GM10266 (cell line): ENCODE data around the gene KNSTRN.

Experiments
- DNase-seq: peaks from one replicate; pipeline ENCODE4 v3.0.0; 2012; ENCODE audit errors: extremely low spot score
- CTCF ChIP-seq: IDR thresholded peaks from 2 replicates; pipeline ENCODE4 v1.5.1; 2012; ENCODE audit warnings: mild to moderate bottlenecking, low read depth; ENCODE audit not compliant: control insufficient read depth, insufficient read depth; ENCODE audit errors: missing control alignments

Gene KNSTRN

GRCh38 chr15:40427188-40427587 is 44.7 kb downstream of the KNSTRN start:
- TF ChIP-seq CTCF: no peak
- DNase-seq: no peak

- no peak for TF ChIP-seq CTCF
- DNase-seq: no peak
These were observed 45.7 kb downstream of the KNSTRN start for GRCh38 chr15:40428185-40428584.

- no peak for TF ChIP-seq CTCF
- DNase-seq: no peak
These were observed 46.7 kb downstream of the KNSTRN start for GRCh38 chr15:40429068-40429710.

DNA sequence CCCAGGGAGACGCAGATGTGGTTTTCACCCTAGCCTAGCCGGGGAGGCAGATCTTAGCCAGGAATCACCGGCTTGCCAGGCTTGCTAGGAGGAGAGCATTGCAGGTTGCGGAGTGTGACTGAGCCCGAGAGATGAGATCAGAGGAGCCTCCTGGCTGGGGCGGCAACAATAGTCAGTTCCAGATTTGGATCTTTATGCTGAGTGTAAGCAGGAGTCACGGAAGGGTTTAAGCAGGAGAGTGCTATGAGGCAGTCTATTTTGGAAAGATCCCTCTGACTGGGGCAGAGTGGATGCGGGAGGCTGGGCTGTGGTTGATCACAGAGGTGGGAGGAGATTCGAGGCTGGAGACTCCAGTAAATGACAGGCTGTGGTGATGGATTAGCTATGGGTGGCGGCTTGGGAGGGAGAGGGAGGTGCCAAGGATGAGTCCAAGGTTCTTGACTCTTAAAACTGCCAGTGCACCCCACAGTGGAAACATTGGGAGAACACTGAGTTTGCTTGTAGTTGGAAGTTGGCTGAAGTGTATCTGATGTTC is 47.8 kb downstream of the KNSTRN start:
- no peak for TF ChIP-seq CTCF
- DNase-seq: no peak

DNA sequence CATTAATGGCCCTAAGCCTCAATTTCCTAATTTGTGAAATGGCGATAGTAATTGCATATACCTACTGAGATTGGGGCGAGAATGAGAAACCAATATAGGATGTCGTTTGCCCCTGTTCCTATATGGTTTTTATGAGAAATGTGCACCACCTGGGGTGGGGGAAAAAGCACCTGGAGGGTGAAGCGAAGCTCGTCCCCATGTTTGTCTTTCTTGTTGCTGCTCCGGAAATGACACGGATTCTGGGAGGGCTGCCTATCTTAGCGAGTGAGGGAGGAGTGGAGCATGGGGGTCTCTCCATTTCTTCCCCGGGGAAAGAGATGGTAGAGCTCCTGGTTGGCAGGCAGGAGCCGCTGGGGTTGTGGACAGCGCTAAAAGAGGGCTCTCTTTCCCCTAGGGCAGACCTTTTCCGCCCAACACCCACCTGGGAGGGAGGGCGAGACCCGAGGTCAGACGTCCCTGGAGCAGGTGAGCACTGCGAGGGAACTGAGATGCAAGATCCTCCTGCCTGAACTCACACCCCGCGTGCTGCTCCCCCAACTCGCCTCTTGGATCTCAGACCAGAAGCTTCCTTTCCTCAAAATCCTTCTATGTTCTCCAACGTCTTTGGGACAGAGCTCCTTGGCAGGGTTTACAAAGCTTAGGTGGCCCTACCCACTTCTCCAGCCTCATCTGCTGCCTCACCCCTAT is 52.6 kb downstream of the KNSTRN start:
- no peak for TF ChIP-seq CTCF
- DNase-seq: no peak

GRCh38 chr15:40435710-40436089 is 53.2 kb downstream of the KNSTRN start:
- DNase-seq: no peak
- no peak for TF ChIP-seq CTCF
